ENCODE results near the gene RSBN1.
"Not testable (repeated sequence)": the region's sequence is repeated elsewhere in the genome, so short reads cannot be mapped to it uniquely, and the experiment has no call there.

Gene RSBN1

DNA sequence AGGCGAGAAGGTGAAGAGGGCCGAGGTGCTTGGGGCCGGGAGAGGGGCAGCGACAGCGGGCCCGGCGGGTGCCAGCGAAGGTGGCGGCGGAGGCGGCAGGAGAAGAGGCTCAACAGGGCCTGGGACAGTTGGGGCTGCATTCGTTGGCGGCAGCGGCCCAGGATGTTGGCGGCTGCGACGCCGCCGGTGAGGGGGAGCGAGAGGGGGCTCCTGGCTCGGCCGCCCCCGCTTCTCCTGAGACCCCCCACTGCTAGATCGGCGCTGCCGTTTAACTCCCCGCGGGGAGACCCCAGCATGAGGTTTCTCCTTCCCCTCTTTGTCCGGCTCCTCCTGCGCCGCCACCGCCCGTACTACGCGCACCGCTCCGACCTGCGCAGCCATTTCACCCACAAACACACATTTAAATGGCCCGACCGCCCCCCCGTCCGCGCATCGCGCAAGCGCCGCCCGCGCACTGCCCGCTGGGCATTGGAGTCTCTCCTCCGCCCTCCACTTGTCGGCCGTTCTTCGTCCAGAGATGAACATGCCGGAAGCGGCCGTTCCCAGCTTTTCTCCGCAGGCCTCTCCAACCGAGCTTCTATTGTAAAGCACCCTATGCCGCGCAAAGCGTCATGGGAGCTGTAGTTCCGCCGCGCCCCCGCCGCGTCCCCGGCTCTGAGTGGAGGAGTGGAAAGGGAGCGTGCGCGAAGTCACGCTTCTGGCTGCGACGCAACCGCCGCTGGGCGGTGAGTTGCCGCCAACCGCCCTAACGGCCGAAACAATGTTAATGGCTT, at the start of gene RSBN1:
RSBN1 (minus strand) TSS at position 589 of the 773 bp plus-strand sequence; CDS start at position 525, 64 bp downstream.
- DNase-seq (ENCODE audit: low read depth in 2 of 3, low spot score in 1 of 3): peak; percentile 94 to 98 (median 97)

DNA sequence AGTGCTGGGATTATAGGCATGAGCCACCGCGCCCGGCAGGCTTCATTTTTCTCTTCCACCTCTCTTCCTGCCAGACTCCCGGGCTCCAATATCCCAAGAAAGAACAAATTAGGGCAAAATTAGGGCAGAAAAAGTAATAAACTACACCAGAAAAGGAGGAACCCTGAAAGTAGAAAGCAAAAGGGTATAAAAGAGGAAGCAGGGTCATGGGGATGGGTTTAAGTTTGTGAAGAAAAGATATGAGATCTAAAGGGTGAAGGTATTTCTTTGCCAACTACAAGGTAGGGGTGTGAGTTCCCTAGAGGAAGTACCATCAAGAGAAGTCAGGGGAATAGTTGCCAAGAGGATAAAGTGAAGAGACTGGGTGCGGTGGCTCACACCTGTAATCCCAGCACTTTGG, 49.4 kb upstream of the RSBN1 start:
- DNase-seq (ENCODE audit: low read depth in 2 of 3, low spot score in 1 of 3): no peak

- DNase-seq (ENCODE audit: low read depth in 2 of 3, low spot score in 1 of 3): no peak
These were observed 48.6 kb upstream of the RSBN1 start for GRCh38 chr1:113860891-113861290.

GRCh38 chr1:113859478-113860175, 47.4 kb upstream of the RSBN1 start:
- DNase-seq (ENCODE audit: low read depth in 2 of 3, low spot score in 1 of 3): no peak

DNA sequence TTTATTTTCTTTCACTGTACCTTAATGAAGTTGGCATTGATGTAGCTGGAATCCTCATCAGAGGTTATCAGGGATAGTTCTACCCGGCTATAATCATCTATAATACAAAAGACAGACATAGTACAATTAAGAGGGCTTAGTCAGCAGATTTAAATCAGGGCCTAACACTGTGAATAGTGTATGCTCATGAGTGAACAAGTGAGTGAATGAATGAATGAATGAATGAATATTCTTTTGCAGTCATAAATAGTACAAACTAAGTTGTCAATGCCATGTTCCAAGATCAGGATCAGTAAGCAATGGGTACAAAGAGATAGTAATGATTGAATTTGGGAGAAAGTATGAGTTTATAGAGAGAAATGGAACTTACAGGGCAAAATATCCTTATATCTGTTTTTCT, 46.7 kb upstream of the RSBN1 start:
- no peak for DNase-seq (ENCODE audit: low read depth in 2 of 3, low spot score in 1 of 3)

DNA sequence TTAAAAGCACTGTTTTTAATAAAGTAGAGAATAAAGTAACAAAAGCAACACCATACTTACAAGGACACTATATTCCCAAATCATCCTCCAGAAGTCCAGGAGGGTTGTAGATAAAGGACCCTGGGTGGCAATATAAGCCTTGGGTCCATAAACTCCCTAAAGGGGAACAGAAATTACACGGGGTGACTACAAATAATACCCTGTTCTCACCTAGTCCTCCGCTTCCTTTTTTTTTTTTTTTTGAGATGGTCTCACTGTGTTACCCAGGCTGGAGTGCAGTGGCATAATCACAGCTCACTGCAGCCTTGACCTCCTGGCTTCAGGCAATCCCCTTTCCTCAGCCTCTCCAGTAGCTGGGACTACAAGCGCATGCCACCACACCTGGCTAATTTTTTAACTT, 46.1 kb upstream of the RSBN1 start:
- DNase-seq (ENCODE audit: low read depth in 2 of 3, low spot score in 1 of 3): no peak

GRCh38 chr1:113857776-113858175, 45.5 kb upstream of the RSBN1 start:
- DNase-seq (ENCODE audit: low read depth in 2 of 3, low spot score in 1 of 3): no peak

DNA sequence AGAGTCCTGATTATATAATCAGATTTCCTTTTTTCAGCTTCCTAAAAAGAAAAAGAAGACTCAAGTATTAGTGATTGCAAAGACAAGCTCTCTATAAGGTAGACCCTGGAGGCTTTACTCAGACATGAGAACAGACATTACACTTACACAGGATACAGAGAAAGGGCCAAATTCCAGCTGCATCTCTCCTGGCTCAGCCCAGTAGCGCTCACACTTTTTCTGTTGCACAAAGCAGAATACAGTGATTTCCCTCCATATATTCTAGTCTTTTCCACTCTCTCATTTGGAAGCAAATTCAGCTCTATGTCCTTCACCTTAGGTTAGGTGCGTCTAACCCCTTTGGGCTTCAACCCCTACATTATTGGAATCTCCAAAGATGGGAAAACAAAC, 44.1 kb upstream of the RSBN1 start:
- no peak for DNase-seq (ENCODE audit: low read depth in 2 of 3, low spot score in 1 of 3)

- no peak for DNase-seq (ENCODE audit: low read depth in 2 of 3, low spot score in 1 of 3)
These were observed 43.5 kb upstream of the RSBN1 start for GRCh38 chr1:113855630-113856400.

GRCh38 chr1:113854234-113854633, 42.0 kb upstream of the RSBN1 start:
- no peak for DNase-seq (ENCODE audit: low read depth in 2 of 3, low spot score in 1 of 3)

GRCh38 chr1:113852694-113853093, 40.4 kb upstream of the RSBN1 start:
- DNase-seq (ENCODE audit: low read depth in 2 of 3, low spot score in 1 of 3): not testable (repeated sequence)

GRCh38 chr1:113850127-113850796, 38.0 kb upstream of the RSBN1 start:
- DNase-seq (ENCODE audit: low read depth in 2 of 3, low spot score in 1 of 3): no peak

DNA sequence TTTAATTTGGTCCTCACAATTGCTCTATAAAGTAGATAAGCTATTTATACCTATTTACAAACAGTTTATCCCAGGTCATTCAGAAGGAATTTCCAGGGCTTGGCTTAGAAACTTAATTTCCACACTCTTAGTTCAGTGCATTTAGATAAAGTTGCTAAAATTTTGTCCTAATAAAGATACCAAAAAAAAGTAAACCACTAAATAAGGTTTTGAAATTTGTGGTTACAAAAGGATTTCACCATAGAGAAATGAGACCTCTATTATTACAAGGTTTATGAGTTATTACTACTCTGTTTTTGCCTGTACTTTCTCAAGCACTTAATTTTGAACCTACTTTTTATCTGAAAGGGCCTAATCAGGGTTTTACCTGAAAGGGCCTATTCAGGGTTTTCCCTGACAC, 36.8 kb upstream of the RSBN1 start:
- DNase-seq (ENCODE audit: low read depth in 2 of 3, low spot score in 1 of 3): no peak

- DNase-seq (ENCODE audit: low read depth in 2 of 3, low spot score in 1 of 3): no peak
These were observed 34.2 kb upstream of the RSBN1 start for GRCh38 chr1:113846391-113847035.

DNA sequence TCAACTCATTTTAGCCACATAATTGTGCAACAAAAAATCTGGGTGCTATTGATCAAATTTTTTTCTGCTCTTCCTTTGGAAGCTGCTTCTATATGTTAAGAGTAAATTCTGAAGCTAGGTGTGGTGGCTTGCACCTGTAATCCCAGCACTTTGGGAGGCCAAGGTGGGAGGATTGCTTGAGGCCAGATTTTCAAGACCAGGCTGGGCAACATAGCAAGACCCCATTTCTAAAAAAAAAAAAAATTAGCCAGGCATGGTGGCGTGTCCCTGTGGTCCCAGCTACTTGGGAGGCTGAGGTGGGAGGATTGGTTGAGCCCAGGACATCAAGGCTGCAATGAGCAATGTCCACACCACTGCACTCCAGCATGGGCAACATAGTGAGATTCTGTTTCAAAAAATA, 24.3 kb upstream of the RSBN1 start:
- DNase-seq (ENCODE audit: low read depth in 2 of 3, low spot score in 1 of 3): no peak

- peak in 1 of 3 donors; percentile 47 for DNase-seq (ENCODE audit: low read depth in 2 of 3, low spot score in 1 of 3)
These were observed 23.5 kb upstream of the RSBN1 start for GRCh38 chr1:113835686-113836290.

DNA sequence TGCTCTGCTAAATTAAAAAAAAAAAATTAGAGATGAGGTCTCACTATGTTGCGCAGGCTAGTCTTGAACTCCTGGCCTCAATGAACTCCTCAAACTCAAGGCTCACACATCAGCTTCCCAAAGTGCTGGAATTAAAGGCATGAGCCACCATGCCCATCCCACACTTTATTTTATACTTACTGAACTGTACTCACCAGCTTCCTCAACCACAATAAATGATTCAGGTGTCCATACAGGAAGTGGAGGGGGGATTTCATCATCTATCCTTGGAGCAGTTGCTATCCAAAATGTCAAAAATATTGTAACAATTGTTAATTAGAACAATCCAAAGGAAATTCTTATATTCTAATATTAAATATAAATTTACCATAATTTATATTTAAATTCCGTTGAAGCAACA, 22.4 kb upstream of the RSBN1 start:
- DNase-seq (ENCODE audit: low read depth in 2 of 3, low spot score in 1 of 3): no peak

GRCh38 chr1:113830039-113830438, 17.8 kb upstream of the RSBN1 start:
- DNase-seq (ENCODE audit: low read depth in 2 of 3, low spot score in 1 of 3): no peak

- DNase-seq (ENCODE audit: low read depth in 2 of 3, low spot score in 1 of 3): no peak
These were observed 9.6 kb upstream of the RSBN1 start for GRCh38 chr1:113821916-113822315.

DNA sequence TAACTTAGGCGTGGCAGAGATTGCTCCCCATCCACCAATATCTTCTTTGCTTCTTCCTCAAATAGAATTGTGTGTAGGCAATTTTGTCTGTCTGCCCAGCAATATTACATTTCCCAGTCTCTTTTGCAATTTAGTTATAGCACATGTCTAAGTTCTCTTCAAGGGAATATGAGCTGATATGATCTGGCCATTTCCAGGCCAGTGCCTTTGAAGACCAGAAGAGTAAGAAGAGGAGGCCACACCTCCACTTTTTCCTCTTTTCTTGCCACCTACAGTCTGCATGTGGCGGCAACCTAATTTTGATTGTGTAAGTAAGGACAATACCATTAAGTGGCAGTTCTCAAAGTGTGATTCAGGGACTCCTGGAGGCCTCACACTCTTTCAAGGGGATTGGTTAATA, 6.3 kb upstream of the RSBN1 start:
- no peak for DNase-seq (ENCODE audit: low read depth in 2 of 3, low spot score in 1 of 3)
